ENCODE data around the gene MEGF11.

MEGF11 gene

DNA sequence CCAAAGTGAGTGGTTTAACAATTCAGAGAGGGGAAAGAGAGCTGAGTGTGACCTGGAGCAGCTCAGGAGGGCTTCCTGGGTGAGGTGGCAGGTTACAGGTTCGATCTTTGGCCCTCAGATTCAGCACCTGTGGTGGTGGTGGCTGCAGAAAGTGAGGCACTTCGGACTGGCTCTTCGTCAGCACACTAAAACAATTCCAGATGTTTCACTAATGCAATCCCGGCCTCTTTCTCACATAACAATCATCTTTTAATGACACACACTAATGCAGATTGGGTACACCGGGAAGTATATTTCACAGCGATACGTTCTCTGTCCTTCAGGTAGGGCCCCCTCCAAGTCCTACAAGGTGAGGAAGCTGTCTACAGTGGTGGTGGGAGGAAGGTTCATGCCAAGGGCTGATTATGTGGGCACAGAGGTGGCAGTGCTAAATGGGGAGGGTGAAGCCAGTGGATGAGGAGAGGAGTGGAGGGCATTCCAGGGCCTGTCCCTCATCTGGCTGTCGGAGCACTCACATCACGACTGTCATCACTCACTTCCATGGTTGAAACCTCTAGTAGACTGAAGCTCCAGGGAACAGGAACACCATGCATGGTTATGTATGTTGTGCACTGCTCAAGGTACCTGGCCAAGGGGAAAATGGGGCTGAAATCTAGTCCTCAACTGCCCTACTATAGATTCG lies 213.2 kb downstream of the MEGF11 start:
- no peak overlapping the region for H3K4me3 Mint-ChIP-seq
- no peaks in the 10 kb centered on the region for H3K36me3 Mint-ChIP-seq (ENCODE audit: low read depth)

GRCh38 chr15:66039117-66039871 lies 214.3 kb downstream of the MEGF11 start:
- Mint-ChIP-seq H3K4me1 (peaks cover 9% of the 10 kb centered on the region), H3K27me3 (ENCODE audit: low read depth) (peaks cover 54% of the 10 kb centered on the region), H3K4me3 (no peak overlapping the region), H3K9me3 (peaks cover 4% of the 10 kb centered on the region), H3K36me3 (ENCODE audit: low read depth) (no peaks in the 10 kb centered on the region), H3K27ac (no peak overlapping the region)
- TF ChIP-seq, protein P1, sequence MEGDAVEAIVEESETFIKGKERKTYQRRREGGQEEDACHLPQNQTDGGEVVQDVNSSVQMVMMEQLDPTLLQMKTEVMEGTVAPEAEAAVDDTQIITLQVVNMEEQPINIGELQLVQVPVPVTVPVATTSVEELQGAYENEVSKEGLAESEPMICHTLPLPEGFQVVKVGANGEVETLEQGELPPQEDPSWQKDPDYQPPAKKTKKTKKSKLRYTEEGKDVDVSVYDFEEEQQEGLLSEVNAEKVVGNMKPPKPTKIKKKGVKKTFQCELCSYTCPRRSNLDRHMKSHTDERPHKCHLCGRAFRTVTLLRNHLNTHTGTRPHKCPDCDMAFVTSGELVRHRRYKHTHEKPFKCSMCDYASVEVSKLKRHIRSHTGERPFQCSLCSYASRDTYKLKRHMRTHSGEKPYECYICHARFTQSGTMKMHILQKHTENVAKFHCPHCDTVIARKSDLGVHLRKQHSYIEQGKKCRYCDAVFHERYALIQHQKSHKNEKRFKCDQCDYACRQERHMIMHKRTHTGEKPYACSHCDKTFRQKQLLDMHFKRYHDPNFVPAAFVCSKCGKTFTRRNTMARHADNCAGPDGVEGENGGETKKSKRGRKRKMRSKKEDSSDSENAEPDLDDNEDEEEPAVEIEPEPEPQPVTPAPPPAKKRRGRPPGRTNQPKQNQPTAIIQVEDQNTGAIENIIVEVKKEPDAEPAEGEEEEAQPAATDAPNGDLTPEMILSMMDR (IDR thresholded peaks at IDR 0.05; ENCODE audit: unreplicated experiment in 3 of 3), result no peak

More for the DNA sequence above, 213.2 kb downstream of the MEGF11 start:
- peaks cover 52% of the 10 kb centered on the region for H3K27me3 Mint-ChIP-seq (ENCODE audit: low read depth)
- peaks cover 9% of the 10 kb centered on the region for H3K4me1 Mint-ChIP-seq
- TF ChIP-seq, protein P1 (IDR thresholded peaks at IDR 0.05; ENCODE audit: unreplicated experiment in 3 of 3), result no peak
- H3K9me3 Mint-ChIP-seq, result no peaks in the 10 kb centered on the region
- no peak overlapping the region for H3K27ac Mint-ChIP-seq

GRCh38 chr15:66038387-66039116 lies 215.0 kb downstream of the MEGF11 start:
- Mint-ChIP-seq H3K27ac (no peak overlapping the region), H3K27me3 (ENCODE audit: low read depth) (peaks cover 58% of the 10 kb centered on the region), H3K4me3 (no peak overlapping the region), H3K36me3 (ENCODE audit: low read depth) (no peaks in the 10 kb centered on the region), H3K9me3 (peaks cover 7% of the 10 kb centered on the region), H3K4me1 (peaks cover 9% of the 10 kb centered on the region)
- TF ChIP-seq, protein P1 (IDR thresholded peaks at IDR 0.05; ENCODE audit: unreplicated experiment in 3 of 3), result no peak

DNA sequence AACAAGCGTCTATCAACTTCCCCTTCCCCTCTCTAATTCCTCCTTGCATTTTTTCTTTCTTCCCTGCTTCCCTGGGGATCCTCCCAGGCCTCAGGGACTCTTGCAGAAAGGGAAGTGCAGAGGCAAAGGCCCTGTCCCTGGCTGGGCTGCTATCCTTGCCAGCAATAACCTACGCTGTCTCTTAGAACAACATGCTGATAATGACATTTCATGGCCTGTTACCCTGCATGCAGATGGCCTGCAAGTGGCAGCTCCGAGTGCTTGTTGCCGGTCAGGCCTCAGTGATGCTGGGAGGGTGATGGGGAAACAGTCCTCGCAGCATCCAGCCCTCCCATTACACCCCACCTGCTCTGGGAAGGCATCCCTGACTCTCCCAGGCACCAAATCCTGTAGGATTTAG lies 216.7 kb downstream of the MEGF11 start:
- TF ChIP-seq, protein P1 (IDR thresholded peaks at IDR 0.05; ENCODE audit: unreplicated experiment in 3 of 3), result no peak
- no peak overlapping the region for H3K27ac Mint-ChIP-seq
- peaks cover 12% of the 10 kb centered on the region for H3K9me3 Mint-ChIP-seq
- H3K36me3 Mint-ChIP-seq (ENCODE audit: low read depth), result peaks cover 3% of the 10 kb centered on the region
- no peak overlapping the region for H3K4me3 Mint-ChIP-seq
- peaks cover 58% of the 10 kb centered on the region for H3K27me3 Mint-ChIP-seq (ENCODE audit: low read depth)
- peaks cover 9% of the 10 kb centered on the region for H3K4me1 Mint-ChIP-seq

- Mint-ChIP-seq H3K27me3 (ENCODE audit: low read depth) (peaks cover 55% of the 10 kb centered on the region), H3K27ac (no peak overlapping the region), H3K4me1 (peaks cover 9% of the 10 kb centered on the region), H3K4me3 (no peak overlapping the region), H3K9me3 (peaks cover 19% of the 10 kb centered on the region), H3K36me3 (ENCODE audit: low read depth) (peaks cover 3% of the 10 kb centered on the region)
- TF ChIP-seq, protein P1 (IDR thresholded peaks at IDR 0.05; ENCODE audit: unreplicated experiment in 3 of 3), result no peak
Measured at GRCh38 chr15:66035901-66036300, 217.6 kb downstream of the MEGF11 start.
